Right lobe of liver (tissue), 4 donors: Measurements from ENCODE around the gene RYR3.

Experiments
- POLR2A ChIP-seq: fragments of 450-650 bp; IDR thresholded peaks from one replicate; pipeline ENCODE4 v1.6.1; 2017; ENCODE audit warnings: antibody characterized with exemption, mild to moderate bottlenecking
- TF ChIP-seq, protein P1 (sequence below), 4 donors: fragments of 200-600 bp in 3 of 4; fragments of 450-650 bp in 1 of 4; IDR thresholded peaks; one replicate each; pipeline versions ENCODE4 v1.5.1 to v1.8.0; 2016 to 2022; ENCODE audit warnings: antibody characterized with exemption in 4 of 4, mild to moderate bottlenecking in 2 of 4
- donor health status: DM: no; HTN: no; CAD: no.
- donor health status: DM: no; HTN: no; CAD: no.
- donor health status: DM: no; HTN: yes; CAD: no.

DNA sequence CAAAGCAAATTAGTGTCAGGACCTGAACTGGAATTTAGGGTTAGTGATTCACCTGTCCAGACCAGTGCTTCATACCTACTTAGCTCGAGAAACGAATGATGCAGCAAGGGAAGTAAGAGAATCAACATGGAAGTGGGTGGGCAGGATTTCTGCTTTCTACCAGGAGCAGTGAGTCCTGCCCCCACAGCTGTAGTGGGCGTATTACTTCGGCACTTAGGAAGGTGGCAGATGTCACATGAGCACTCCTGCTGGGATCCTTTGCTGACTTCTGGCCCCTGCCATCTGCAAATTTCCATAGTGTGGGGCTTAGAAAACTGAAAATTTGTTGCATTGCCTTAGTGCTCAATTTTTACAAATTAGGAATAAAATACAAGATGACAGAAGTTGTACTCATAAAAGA, 31.2 kb downstream of the RYR3 start:
- TF ChIP-seq, protein P1, sequence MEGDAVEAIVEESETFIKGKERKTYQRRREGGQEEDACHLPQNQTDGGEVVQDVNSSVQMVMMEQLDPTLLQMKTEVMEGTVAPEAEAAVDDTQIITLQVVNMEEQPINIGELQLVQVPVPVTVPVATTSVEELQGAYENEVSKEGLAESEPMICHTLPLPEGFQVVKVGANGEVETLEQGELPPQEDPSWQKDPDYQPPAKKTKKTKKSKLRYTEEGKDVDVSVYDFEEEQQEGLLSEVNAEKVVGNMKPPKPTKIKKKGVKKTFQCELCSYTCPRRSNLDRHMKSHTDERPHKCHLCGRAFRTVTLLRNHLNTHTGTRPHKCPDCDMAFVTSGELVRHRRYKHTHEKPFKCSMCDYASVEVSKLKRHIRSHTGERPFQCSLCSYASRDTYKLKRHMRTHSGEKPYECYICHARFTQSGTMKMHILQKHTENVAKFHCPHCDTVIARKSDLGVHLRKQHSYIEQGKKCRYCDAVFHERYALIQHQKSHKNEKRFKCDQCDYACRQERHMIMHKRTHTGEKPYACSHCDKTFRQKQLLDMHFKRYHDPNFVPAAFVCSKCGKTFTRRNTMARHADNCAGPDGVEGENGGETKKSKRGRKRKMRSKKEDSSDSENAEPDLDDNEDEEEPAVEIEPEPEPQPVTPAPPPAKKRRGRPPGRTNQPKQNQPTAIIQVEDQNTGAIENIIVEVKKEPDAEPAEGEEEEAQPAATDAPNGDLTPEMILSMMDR (IDR thresholded peaks at IDR 0.05), result no peak
- no peak for TF ChIP-seq POLR2A
